Mesenchymal stem cell (in vitro differentiated cells and primary cell): Measurements from ENCODE around the gene CA5B.
"Not testable (repeated sequence)": the region's sequence is repeated elsewhere in the genome, so short reads cannot be mapped to it uniquely, and the experiment has no call there.

Experiments
- DNase-seq: peaks from one replicate; pipeline ENCODE4 v3.0.0-alpha.2; 2013
- H2AFZ ChIP-seq: one replicate; pipeline ENCODE4 v1.6.1; 2013; ENCODE audit warnings: low read depth, mild to moderate bottlenecking, control low read depth, inconsistent platforms, low read length, moderate library complexity
- H2AK5ac ChIP-seq: 2 replicates; pipeline ENCODE4 v1.6.1; 2013; ENCODE audit warnings: low read length, moderate library complexity, mild to moderate bottlenecking, inconsistent platforms; ENCODE audit not compliant: severe bottlenecking
- H2BK120ac ChIP-seq: one replicate; pipeline ENCODE4 v1.6.1; 2013; ENCODE audit warnings: low read depth, mild to moderate bottlenecking, inconsistent platforms, low read length, moderate library complexity
- H2BK12ac ChIP-seq, 2 experiments: one replicate each; pipeline ENCODE4 v1.6.1; 2013; ENCODE audit warnings: inconsistent platforms in 2 of 2, low read length in 2 of 2, mild to moderate bottlenecking in 2 of 2, moderate library complexity in 2 of 2, control low read depth in 1 of 2
- H2BK15ac ChIP-seq: one replicate; pipeline ENCODE4 v1.6.1; 2013; ENCODE audit warnings: mild to moderate bottlenecking, low read depth, inconsistent platforms; ENCODE audit not compliant: poor library complexity, severe bottlenecking
- H2BK5ac ChIP-seq: 2 replicates; pipeline ENCODE4 v1.6.1; 2013; ENCODE audit warnings: low read depth, mild to moderate bottlenecking, low read length, control low read depth, inconsistent platforms; ENCODE audit not compliant: poor library complexity, severe bottlenecking
- H3K14ac ChIP-seq, 2 experiments: one replicate each; pipeline ENCODE4 v1.6.1; 2013; ENCODE audit warnings: inconsistent platforms in 2 of 2, low read length in 2 of 2, control low read depth in 1 of 2, mild to moderate bottlenecking in 1 of 2, moderate library complexity in 1 of 2
- H3K18ac ChIP-seq, 2 experiments: one replicate each; pipeline ENCODE4 v1.6.1; 2013; ENCODE audit warnings: inconsistent platforms in 2 of 2, low read length in 2 of 2, control low read depth in 1 of 2, low read depth in 1 of 2, mild to moderate bottlenecking in 1 of 2
- H3K23ac ChIP-seq, 2 experiments: one replicate each; pipeline ENCODE4 v1.6.1; 2013; ENCODE audit warnings: inconsistent platforms in 2 of 2, low read length in 2 of 2, mild to moderate bottlenecking in 2 of 2, moderate library complexity in 2 of 2, control low read depth in 1 of 2
- H3K27ac ChIP-seq: 2 replicates; pipeline ENCODE4 v1.5.1; 2013; ENCODE audit warnings: mild to moderate bottlenecking, moderate library complexity, low read length, control low read depth, inconsistent platforms; ENCODE audit not compliant: poor library complexity, severe bottlenecking
- H3K27me3 ChIP-seq, 2 experiments: 2 replicates each; pipeline versions ENCODE4 v1.6.1 to v1.7.0; 2013; ENCODE audit warnings: low read length in 2 of 2, mild to moderate bottlenecking in 2 of 2, moderate library complexity in 2 of 2, control low read depth in 1 of 2, inconsistent platforms in 1 of 2; ENCODE audit not compliant: control insufficient read depth in 1 of 2, insufficient read depth in 1 of 2
- H3K36me3 ChIP-seq, 2 experiments: 2 replicates each; pipeline versions ENCODE4 v1.6.1 to v1.7.0; 2013; ENCODE audit warnings: low read length in 2 of 2, control low read depth in 1 of 2, inconsistent platforms in 1 of 2, low read depth in 1 of 2, mild to moderate bottlenecking in 1 of 2; ENCODE audit not compliant: insufficient read depth in 2 of 2, control insufficient read depth in 1 of 2
- H3K4ac ChIP-seq, 2 experiments: one replicate each; pipeline ENCODE4 v1.6.1; 2013; ENCODE audit warnings: inconsistent platforms in 2 of 2, low read length in 2 of 2, mild to moderate bottlenecking in 2 of 2, moderate library complexity in 2 of 2, control low read depth in 1 of 2, low read depth in 1 of 2
- H3K4me1 ChIP-seq: 2 replicates; pipeline ENCODE4 v1.6.1; 2013; ENCODE audit warnings: low read depth, low read length, control low read depth; ENCODE audit not compliant: control insufficient read depth, insufficient read depth
- H3K4me2 ChIP-seq: 2 replicates; pipeline ENCODE4 v1.6.1; 2013; ENCODE audit warnings: low read length, mild to moderate bottlenecking, inconsistent platforms; ENCODE audit not compliant: poor library complexity, severe bottlenecking
- H3K4me3 ChIP-seq, 2 experiments: 2 replicates each; pipeline versions ENCODE4 v1.5.1 to v1.7.0; 2013; ENCODE audit warnings: low read length in 2 of 2, mild to moderate bottlenecking in 2 of 2, control low read depth in 1 of 2, low read depth in 1 of 2; ENCODE audit not compliant: insufficient read depth in 1 of 2
- H3K79me1 ChIP-seq: replicated peaks from 2 replicates; pipeline ENCODE4 v1.6.1; 2013; ENCODE audit warnings: mild to moderate bottlenecking, control low read depth, low read length, inconsistent platforms; ENCODE audit not compliant: poor library complexity, severe bottlenecking
- H3K9ac ChIP-seq: 2 replicates; pipeline ENCODE4 v1.7.0; 2013; ENCODE audit warnings: mild to moderate bottlenecking, low read length, moderate library complexity
- H3K9me3 ChIP-seq: 2 replicates; pipeline ENCODE4 v1.7.0; 2013; ENCODE audit warnings: mild to moderate bottlenecking, low read length; ENCODE audit not compliant: control insufficient read depth
- H4K8ac ChIP-seq: one replicate; pipeline ENCODE4 v1.6.1; 2013; ENCODE audit warnings: inconsistent platforms, mild to moderate bottlenecking, low read length, moderate library complexity
- H4K91ac ChIP-seq: one replicate; pipeline ENCODE4 v1.6.1; 2013; ENCODE audit warnings: mild to moderate bottlenecking, low read length, inconsistent platforms
- WGBS: methylation state at CpG from one replicate; pipeline ENCODE4 v1.1.7; 2013; ENCODE audit warnings: mixed read lengths; 5-methylcytosine and 5-hydroxymethylcytosine counted together

Gene CA5B

DNA sequence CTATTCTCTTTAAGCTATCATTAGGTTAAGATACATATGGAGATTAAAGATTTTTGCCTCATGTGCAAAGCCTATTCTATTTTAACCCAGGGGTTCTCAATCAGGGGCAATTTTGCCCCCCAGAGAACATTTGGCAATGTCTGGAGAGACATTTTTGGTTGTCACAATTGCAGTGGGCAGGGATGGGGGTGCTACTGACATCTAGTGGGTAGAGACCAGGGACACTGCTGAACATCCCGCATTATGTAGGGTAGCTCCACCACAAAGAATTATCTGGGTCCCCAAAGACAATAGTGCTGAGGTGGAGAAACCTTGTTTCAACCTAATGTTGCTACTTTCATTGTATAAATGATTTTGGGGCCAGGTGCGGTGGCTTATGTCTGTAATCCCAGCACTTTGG is 13.2 kb upstream of the CA5B start:
- no peak overlapping the region for H4K91ac ChIP-seq
- H3K4me3 ChIP-seq: no peak overlapping the region
- no peaks in the 10 kb centered on the region for H3K27me3 ChIP-seq
- H4K8ac ChIP-seq: no peak overlapping the region
- H2BK5ac ChIP-seq: no peak overlapping the region
- H3K4me1 ChIP-seq: no peaks in the 10 kb centered on the region
- no peak overlapping the region for H3K4me2 ChIP-seq
- H3K14ac ChIP-seq: no peak overlapping the region
- no peak overlapping the region for H2BK120ac ChIP-seq
- H3K36me3 ChIP-seq: no peaks in the 10 kb centered on the region
- H3K79me1 ChIP-seq: peaks cover 3% of the 10 kb centered on the region
- H3K9ac ChIP-seq: no peak overlapping the region
- no peak overlapping the region for H2AK5ac ChIP-seq
- no peak overlapping the region for H3K4ac ChIP-seq
- H2BK12ac ChIP-seq: no peak overlapping the region
- no peak overlapping the region for H2AFZ ChIP-seq
- no peak overlapping the region for H3K23ac ChIP-seq
- no peak overlapping the region for H3K27ac ChIP-seq
- H3K9me3 ChIP-seq: peaks cover 3% of the 10 kb centered on the region
- no peak for DNase-seq
- no peak overlapping the region for H3K18ac ChIP-seq
- no peak overlapping the region for H2BK15ac ChIP-seq
- WGBS: 100% methylated on average over 2 of the region's 2 CpGs

DNA sequence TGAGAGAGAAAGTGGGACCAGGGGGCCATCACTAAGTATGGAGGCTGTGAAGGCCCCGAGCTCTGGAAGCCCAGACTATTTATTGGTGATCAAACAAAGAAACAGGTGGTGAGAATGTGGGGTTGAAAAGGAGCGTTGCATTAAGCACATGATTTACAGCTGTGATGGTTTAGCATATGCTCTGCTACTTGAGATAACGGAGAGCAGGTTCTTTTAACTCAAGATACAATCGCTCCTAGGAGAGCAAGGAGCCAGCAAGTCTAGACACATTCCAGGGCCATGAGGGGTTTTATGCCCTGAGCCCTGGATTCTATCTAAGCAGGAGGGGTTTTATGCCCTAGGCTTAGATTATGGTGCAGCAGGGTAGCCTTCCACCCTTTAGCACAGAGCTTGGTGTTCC is 6.7 kb upstream of the CA5B start:
- not testable (repeated sequence) for H3K18ac ChIP-seq, H3K9ac ChIP-seq, H3K4ac ChIP-seq, H3K27ac ChIP-seq, H2BK120ac ChIP-seq, H3K23ac ChIP-seq, H4K91ac ChIP-seq, H2BK5ac ChIP-seq, H2BK15ac ChIP-seq, H2AFZ ChIP-seq, H3K14ac ChIP-seq, H2AK5ac ChIP-seq, H4K8ac ChIP-seq, H3K27me3 ChIP-seq, H3K79me1 ChIP-seq, H3K4me3 ChIP-seq, DNase-seq, H3K9me3 ChIP-seq, H3K4me2 ChIP-seq, H3K4me1 ChIP-seq, H2BK12ac ChIP-seq
- WGBS: 94% methylated on average over 4 of the region's 4 CpGs
- H3K36me3 ChIP-seq: peaks cover 0 to 14% of the 10 kb centered on the region in 2 experiments

DNA sequence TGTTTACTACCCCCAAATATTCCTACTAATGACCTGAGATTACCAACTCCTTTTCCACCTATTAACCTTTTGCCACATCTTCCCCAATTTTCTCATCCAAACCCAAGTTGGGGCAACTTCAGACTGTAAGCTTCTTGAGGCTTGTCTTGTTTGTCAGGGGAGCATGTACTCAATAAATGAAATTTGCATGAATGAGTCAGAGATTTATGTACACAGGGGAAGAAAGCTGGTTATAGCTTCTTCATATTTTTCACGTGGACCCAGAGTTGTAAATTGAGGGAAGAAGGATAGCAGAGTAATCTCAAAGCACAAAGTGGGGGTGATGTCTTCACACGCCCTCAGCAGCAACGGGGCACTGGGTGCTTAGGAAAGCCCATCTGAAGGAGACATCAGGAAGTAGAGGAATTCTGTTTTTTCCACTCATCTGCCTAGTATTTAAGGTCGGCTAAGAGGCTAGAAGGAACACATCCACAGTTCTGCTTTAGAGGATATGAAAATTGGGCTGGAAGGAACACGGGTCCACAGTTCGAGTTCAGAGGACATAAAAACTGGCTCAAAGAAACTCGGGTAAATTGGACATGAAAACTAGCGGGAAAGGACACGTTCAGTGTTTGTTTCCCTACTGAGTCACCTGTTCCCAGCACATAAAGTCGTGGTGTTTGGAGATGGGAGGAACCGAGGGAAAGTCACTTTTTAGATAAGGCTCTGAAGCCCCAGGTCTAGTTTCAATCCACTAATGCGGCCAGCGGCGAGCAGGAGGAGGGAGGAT is 696 bp upstream of the CA5B start:
- Histone ChIP-seq H2AFZ (no peak overlapping the region), H3K79me1 (no peaks in the 10 kb centered on the region), H4K91ac (no peak overlapping the region), H3K4me2 (peak overlapping the region; percentile 49), H3K4me1 (no peaks in the 10 kb centered on the region), H3K4me3 (peak overlapping the region in 1 of 2 experiments; percentile 61), H2BK15ac (no peak overlapping the region), H3K14ac (no peak overlapping the region), H3K27me3 (no peaks in the 10 kb centered on the region), H3K9me3 (no peaks in the 10 kb centered on the region), H3K9ac (peak overlapping the region; percentile 15), H3K27ac (no peak overlapping the region), H2AK5ac (no peak overlapping the region), H3K23ac (no peak overlapping the region), H2BK5ac (no peak overlapping the region), H4K8ac (no peak overlapping the region), H3K18ac (no peak overlapping the region), H2BK12ac (no peak overlapping the region), H3K4ac (no peak overlapping the region), H3K36me3 (peaks cover 0 to 4% of the 10 kb centered on the region in 2 experiments), H2BK120ac (no peak overlapping the region)
- DNase-seq: no peak
- WGBS: 40% methylated on average over 14 of the region's 14 CpGs

DNA sequence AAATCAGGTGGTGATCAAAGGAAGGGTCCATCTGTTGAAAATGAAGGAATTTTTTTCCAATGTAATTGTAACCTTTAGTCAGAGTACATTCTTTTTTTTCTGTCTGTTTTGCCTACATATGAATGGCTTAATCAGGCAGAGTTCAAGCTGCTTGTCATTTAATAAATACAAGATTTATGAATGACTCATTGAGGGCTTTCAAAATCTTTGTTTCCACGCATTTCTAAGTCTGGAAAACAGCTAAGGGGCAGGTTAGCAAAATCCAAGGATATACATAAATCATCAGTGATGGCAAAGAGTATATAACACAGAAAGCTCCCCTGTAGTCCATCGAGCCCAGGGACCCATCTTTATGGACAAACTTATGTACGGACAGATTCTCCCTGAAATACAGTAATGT is 1.8 kb downstream of the CA5B start:
- no peak overlapping the region for H3K27ac ChIP-seq
- H2BK120ac ChIP-seq: no peak overlapping the region
- H3K4me2 ChIP-seq: no peak overlapping the region
- no peak overlapping the region for H2BK15ac ChIP-seq
- no peak overlapping the region for H2AFZ ChIP-seq
- H3K36me3 ChIP-seq: peaks cover 0 to 4% of the 10 kb centered on the region in 2 experiments
- no peak overlapping the region for H2AK5ac ChIP-seq
- H3K9ac ChIP-seq: no peak overlapping the region
- no peak overlapping the region for H4K91ac ChIP-seq
- H3K4me3 ChIP-seq: no peak overlapping the region
- no peak overlapping the region for H2BK5ac ChIP-seq
- no peak overlapping the region for H3K18ac ChIP-seq
- peaks cover 2% of the 10 kb centered on the region for H3K79me1 ChIP-seq
- no peaks in the 10 kb centered on the region for H3K9me3 ChIP-seq
- H3K14ac ChIP-seq: no peak overlapping the region
- no peak overlapping the region for H2BK12ac ChIP-seq
- H3K4ac ChIP-seq: no peak overlapping the region
- H3K23ac ChIP-seq: no peak overlapping the region
- H3K4me1 ChIP-seq: peaks cover 5% of the 10 kb centered on the region
- no peaks in the 10 kb centered on the region for H3K27me3 ChIP-seq
- 100% methylated on average over 1 of the region's 3 CpGs for WGBS
- H4K8ac ChIP-seq: no peak overlapping the region
- DNase-seq: no peak
